BJ (cell line): ENCODE results near the gene NEGR1. TPM values are rescaled to one million over a fixed set of nuclear protein-coding genes. Genes with fewer than 3 reads are reported as not detected.

Experiments
- CTCF ChIA-PET: fragments of 350-600 bp; formaldehyde crosslinking; extraction: SDS; loops from one replicate; lab custom pipeline; 2021; ENCODE audit warnings: antibody characterized with exemption, inconsistent platforms; lab: Yijun Ruan, JAX
- POLR2A ChIA-PET: fragments of 300-600 bp; sonication (Branson Sonifier 250); formaldehyde crosslinking; extraction: SDS; loops from one replicate; lab custom pipeline; 2021; ENCODE audit warnings: antibody characterized with exemption; lab: Charles Lee
- DNase-seq: peaks from one replicate; pipeline ENCODE4 v3.0.0-alpha.2; 2011; ENCODE audit warnings: low read depth
- H3K27me3 ChIP-seq: 2 replicates; pipeline ENCODE4 v1.6.0; 2011; ENCODE audit warnings: low read length; ENCODE audit not compliant: control insufficient read depth, insufficient read depth
- H3K36me3 ChIP-seq: 2 replicates; pipeline ENCODE4 v1.5.1; 2011; ENCODE audit warnings: low read length; ENCODE audit not compliant: control insufficient read depth, insufficient read depth
- H3K4me3 ChIP-seq: 2 replicates; pipeline ENCODE4 v1.5.1; 2011; ENCODE audit warnings: low read depth, mild to moderate bottlenecking, control low read depth, low read length
- polyA plus RNA-seq: library from polyadenylated mRNA; depleted of rRNA; stranded (reverse); fragments of >200 nt; gene quantifications from 2 replicates; pipeline ENCODE4 v1.2.3, GENCODE V29; 2011
- TF ChIP-seq, protein P1 (sequence below): IDR thresholded peaks from 2 replicates; pipeline ENCODE4 v1.5.1; 2011; ENCODE audit warnings: low read depth, mild to moderate bottlenecking, control low read depth, inconsistent platforms, low read length, moderate library complexity; ENCODE audit not compliant: insufficient read depth

The NEGR1 gene
- polyA plus RNA-seq, 1 experiment = 15.4 TPM

GRCh38 chr1:72050551-72050950 is 231.8 kb downstream of the NEGR1 start:
- Histone ChIP-seq H3K36me3 (no peaks in the 10 kb centered on the region), H3K27me3 (no peaks in the 10 kb centered on the region), H3K4me3 (no peak overlapping the region)
- CTCF ChIA-PET = no interaction called here
- no peak for DNase-seq
- TF ChIP-seq, protein P1, sequence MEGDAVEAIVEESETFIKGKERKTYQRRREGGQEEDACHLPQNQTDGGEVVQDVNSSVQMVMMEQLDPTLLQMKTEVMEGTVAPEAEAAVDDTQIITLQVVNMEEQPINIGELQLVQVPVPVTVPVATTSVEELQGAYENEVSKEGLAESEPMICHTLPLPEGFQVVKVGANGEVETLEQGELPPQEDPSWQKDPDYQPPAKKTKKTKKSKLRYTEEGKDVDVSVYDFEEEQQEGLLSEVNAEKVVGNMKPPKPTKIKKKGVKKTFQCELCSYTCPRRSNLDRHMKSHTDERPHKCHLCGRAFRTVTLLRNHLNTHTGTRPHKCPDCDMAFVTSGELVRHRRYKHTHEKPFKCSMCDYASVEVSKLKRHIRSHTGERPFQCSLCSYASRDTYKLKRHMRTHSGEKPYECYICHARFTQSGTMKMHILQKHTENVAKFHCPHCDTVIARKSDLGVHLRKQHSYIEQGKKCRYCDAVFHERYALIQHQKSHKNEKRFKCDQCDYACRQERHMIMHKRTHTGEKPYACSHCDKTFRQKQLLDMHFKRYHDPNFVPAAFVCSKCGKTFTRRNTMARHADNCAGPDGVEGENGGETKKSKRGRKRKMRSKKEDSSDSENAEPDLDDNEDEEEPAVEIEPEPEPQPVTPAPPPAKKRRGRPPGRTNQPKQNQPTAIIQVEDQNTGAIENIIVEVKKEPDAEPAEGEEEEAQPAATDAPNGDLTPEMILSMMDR = no peak
- POLR2A ChIA-PET = no interaction called here

- Histone ChIP-seq H3K36me3 (no peaks in the 10 kb centered on the region), H3K4me3 (no peak overlapping the region), H3K27me3 (no peaks in the 10 kb centered on the region)
- CTCF ChIA-PET = interaction anchor here (0.7 to 1.5 kb wide), 7 partner anchors 12 to 943 kb away, joined by 3 to 11 read pairs (median 3); no protein-coding TSS in a partner anchor
- POLR2A ChIA-PET = no interaction called here
- no peak for DNase-seq
- TF ChIP-seq, protein P1 = peak; percentile 60
Measured at GRCh38 chr1:72037745-72038343, 244.5 kb downstream of the NEGR1 start.

DNA sequence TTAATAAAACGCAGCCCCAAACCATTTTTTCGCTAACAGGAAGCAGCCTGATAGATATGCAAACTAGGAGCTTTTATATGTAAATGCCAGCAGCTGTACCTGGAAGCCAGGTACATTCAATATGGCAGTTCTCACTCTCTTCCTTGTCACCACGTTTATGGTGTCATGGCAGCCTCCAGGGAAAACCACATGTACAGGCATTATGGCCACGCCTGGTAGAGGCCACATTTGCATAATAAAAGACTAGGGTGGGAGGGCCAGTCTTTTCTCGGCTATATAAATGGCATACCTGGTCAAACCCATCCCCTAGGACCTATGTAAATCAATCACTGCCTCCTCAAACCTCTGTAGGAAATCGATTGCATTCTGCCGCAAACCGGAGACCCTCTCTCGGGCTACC is 247.5 kb downstream of the NEGR1 start:
- POLR2A ChIA-PET = no interaction called here
- no peaks in the 10 kb centered on the region for H3K27me3 ChIP-seq
- no peaks in the 10 kb centered on the region for H3K36me3 ChIP-seq
- TF ChIP-seq, protein P1 = no peak
- DNase-seq = no peak
- no peak overlapping the region for H3K4me3 ChIP-seq
- CTCF ChIA-PET = interaction anchor here (1.1 kb wide), 1 partner anchor 446 kb away, joined by 3 read pairs; no protein-coding TSS in a partner anchor

DNA sequence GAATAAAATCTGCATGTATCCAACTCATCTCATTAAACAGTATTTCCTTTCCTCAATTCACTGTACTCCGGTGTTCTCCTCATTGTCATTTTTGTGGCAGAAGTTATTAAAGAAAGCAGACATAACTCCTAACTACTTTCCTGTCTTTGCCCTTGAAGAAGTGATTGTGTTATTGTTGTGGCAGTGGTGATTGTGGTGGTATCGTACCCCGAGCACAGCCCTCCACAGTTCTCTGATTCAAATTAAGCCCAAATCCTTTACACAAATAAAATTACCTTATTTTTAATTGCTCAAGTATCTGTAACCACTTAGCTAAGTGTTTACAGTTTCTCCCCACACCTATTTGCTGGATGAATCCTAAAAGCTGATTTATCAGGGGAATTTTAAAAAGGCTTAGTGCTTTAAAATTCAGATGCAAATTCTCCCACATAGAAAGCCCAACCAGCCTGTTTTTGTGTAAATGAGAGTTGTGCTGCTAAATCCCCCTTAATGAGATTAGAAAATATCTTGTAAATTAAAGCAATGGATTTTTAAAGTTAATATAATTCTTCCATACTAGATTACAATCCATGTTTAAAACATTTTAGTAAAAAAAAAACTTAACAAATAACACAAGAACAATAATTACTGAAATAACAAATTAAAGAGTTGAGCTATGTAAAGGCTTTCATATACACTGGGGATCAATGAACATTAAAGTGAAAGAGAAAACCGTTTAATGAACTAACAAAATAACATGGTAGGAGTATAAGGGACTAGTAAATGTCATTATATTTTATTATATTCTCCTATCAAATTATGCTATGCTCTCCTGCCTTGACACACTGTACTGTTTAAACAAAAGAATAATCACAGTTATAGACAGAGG is 259.0 kb downstream of the NEGR1 start:
- H3K4me3 ChIP-seq = no peak overlapping the region
- CTCF ChIA-PET = no interaction called here
- no peaks in the 10 kb centered on the region for H3K27me3 ChIP-seq
- no peaks in the 10 kb centered on the region for H3K36me3 ChIP-seq
- POLR2A ChIA-PET = interaction anchor here (0.6 kb wide), 1 partner anchor 1270 kb away, joined by 3 read pairs; no protein-coding TSS in a partner anchor
- TF ChIP-seq, protein P1 = no peak
- no peak for DNase-seq

DNA sequence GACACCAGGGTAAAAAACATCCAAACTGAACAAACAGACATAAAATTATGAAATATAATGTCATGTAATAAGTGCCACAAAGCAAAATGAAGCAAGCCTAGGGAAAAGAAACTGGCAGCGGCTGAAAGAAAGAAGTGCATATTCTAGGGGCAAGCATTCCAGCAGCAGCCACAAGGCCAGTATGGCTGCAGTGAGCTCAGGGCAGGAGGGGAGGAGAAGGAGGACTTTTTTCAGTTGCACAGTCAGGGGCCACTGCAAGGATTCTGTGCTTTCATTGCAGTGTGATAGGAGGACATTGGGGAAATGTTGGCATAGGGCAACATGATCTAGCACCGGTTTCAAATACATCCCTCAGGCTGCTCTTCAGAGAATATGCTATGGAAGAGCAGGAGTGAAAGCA is 263.8 kb downstream of the NEGR1 start:
- ChIA-PET POLR2A (no interaction called here), CTCF (no interaction called here)
- Histone ChIP-seq H3K36me3 (no peaks in the 10 kb centered on the region), H3K27me3 (no peaks in the 10 kb centered on the region), H3K4me3 (no peak overlapping the region)
- TF ChIP-seq, protein P1 = no peak
- no peak for DNase-seq
